ENCODE measurements around the gene LRRFIP1. TPM values are rescaled to one million over a fixed set of nuclear protein-coding genes. Genes with fewer than 3 reads are reported as not detected.
"Not testable (repeated sequence)": the region's sequence is repeated elsewhere in the genome, so short reads cannot be mapped to it uniquely, and the experiment has no call there.

The LRRFIP1 gene
- total RNA-seq, 4 donors from 2014 or later = 84.9 to 152 (median 120) TPM

GRCh38 chr2:237745250-237745613, 117.8 kb downstream of the LRRFIP1 start:
- peaks cover 7 to 41% (median 17%) of the 10 kb centered on the region in 3 donors for H3K36me3 ChIP-seq
- H3K4me3 ChIP-seq = no peak overlapping the region
- peaks cover 6 to 50% (median 25%) of the 10 kb centered on the region in 3 donors for H3K4me1 ChIP-seq
- no peak for DNase-seq
- 49 to 53% methylated on average over 5 of the region's 5 CpGs for WGBS, 2 donors
- no peak for TF ChIP-seq CTCF (IDR thresholded peaks at IDR 0.05)
- TF ChIP-seq POLR2A (IDR thresholded peaks at IDR 0.05) = no peak
- intact Hi-C loops (cut with DNase I) = loop anchor here (2.0 to 10.0 kb wide), 2 partner anchors 72 to 160 kb away; no protein-coding TSS in a partner anchor
- H3K27ac ChIP-seq = peak overlapping the region in 1 of 4 donors; percentile 77
- no peaks in the 10 kb centered on the region for H3K27me3 ChIP-seq
- H3K9me3 ChIP-seq = no peaks in the 10 kb centered on the region

- 71 to 92% methylated on average over 9 to 15 of the region's 15 CpGs for WGBS, 2 donors
- no peak for DNase-seq
- TF ChIP-seq CTCF (IDR thresholded peaks at IDR 0.05) (no peak), POLR2A (IDR thresholded peaks at IDR 0.05) (no peak)
- Histone ChIP-seq H3K27me3 (no peaks in the 10 kb centered on the region), H3K4me3 (no peak overlapping the region), H3K9me3 (no peaks in the 10 kb centered on the region), H3K4me1 (peaks cover 6 to 37% (median 22%) of the 10 kb centered on the region in 3 donors), H3K36me3 (peaks cover 7 to 54% (median 20%) of the 10 kb centered on the region in 3 donors), H3K27ac (no peak overlapping the region)
- intact Hi-C loops (cut with DNase I) = loop anchor here (10.0 kb wide), 1 partner anchor 162 kb away; no protein-coding TSS in a partner anchor
Observed at GRCh38 chr2:237746302-237747080, 119.1 kb downstream of the LRRFIP1 start.

GRCh38 chr2:237747189-237747588, 119.8 kb downstream of the LRRFIP1 start:
- peaks cover 6 to 36% (median 22%) of the 10 kb centered on the region in 3 donors for H3K4me1 ChIP-seq
- H3K4me3 ChIP-seq = no peak overlapping the region
- intact Hi-C loops (cut with DNase I) = loop anchor here (10.0 kb wide), 1 partner anchor 162 kb away; no protein-coding TSS in a partner anchor
- TF ChIP-seq POLR2A (IDR thresholded peaks at IDR 0.05) (no peak), CTCF (IDR thresholded peaks at IDR 0.05) (no peak)
- H3K27me3 ChIP-seq = no peaks in the 10 kb centered on the region
- no peak for DNase-seq
- H3K36me3 ChIP-seq = peaks cover 7 to 61% (median 27%) of the 10 kb centered on the region in 3 donors
- no peaks in the 10 kb centered on the region for H3K9me3 ChIP-seq
- no peak overlapping the region for H3K27ac ChIP-seq
- WGBS, 2 donors = 80 to 91% methylated on average over 4 to 7 of the region's 9 CpGs

GRCh38 chr2:237749002-237749401, 121.6 kb downstream of the LRRFIP1 start:
- DNase-seq = no peak
- TF ChIP-seq POLR2A (IDR thresholded peaks at IDR 0.05) (no peak), CTCF (IDR thresholded peaks at IDR 0.05) (no peak)
- Histone ChIP-seq H3K9me3 (no peaks in the 10 kb centered on the region), H3K4me3 (no peak overlapping the region), H3K27ac (no peak overlapping the region), H3K36me3 (peaks cover 17 to 79% (median 34%) of the 10 kb centered on the region in 3 donors), H3K4me1 (peaks cover 0 to 18% (median 9%) of the 10 kb centered on the region in 3 donors), H3K27me3 (no peaks in the 10 kb centered on the region)
- intact Hi-C loops (cut with DNase I) = loop anchor here (10.0 kb wide), 1 partner anchor 164 kb away; no protein-coding TSS in a partner anchor
- WGBS, 2 donors = 96 to 97% methylated on average over 10 to 11 of the region's 11 CpGs

- intact Hi-C loops (cut with DNase I) = loop anchor here (10.0 kb wide), 1 partner anchor 165 kb away; no protein-coding TSS in a partner anchor
- no peak for DNase-seq
- TF ChIP-seq CTCF (IDR thresholded peaks at IDR 0.05) = no peak
- TF ChIP-seq POLR2A (IDR thresholded peaks at IDR 0.05) = no peak
- peaks cover 20 to 89% (median 40%) of the 10 kb centered on the region in 3 donors for H3K36me3 ChIP-seq
- H3K4me3 ChIP-seq = no peak overlapping the region
- no peaks in the 10 kb centered on the region for H3K9me3 ChIP-seq
- H3K4me1 ChIP-seq = peaks cover 0 to 8% (median 0%) of the 10 kb centered on the region in 3 donors
- H3K27me3 ChIP-seq = no peaks in the 10 kb centered on the region
- 77 to 80% methylated on average over 2 of the region's 2 CpGs for WGBS, 2 donors
- H3K27ac ChIP-seq = no peak overlapping the region
Observed at GRCh38 chr2:237749961-237750360, 122.6 kb downstream of the LRRFIP1 start.

GRCh38 chr2:237750441-237750840, 123.1 kb downstream of the LRRFIP1 start:
- H3K36me3 ChIP-seq = peaks cover 24 to 93% (median 44%) of the 10 kb centered on the region in 3 donors
- H3K27me3 ChIP-seq; H3K4me3 ChIP-seq; H3K27ac ChIP-seq; DNase-seq; intact Hi-C loops (cut with DNase I); H3K4me1 ChIP-seq; H3K9me3 ChIP-seq: not testable (repeated sequence)
- 73 to 93% methylated on average over 4 to 15 of the region's 15 CpGs for WGBS, 2 donors

Measured in esophagus squamous epithelium (tissue), 5 donors.